ENCODE measurements around the gene FER.

DNA sequence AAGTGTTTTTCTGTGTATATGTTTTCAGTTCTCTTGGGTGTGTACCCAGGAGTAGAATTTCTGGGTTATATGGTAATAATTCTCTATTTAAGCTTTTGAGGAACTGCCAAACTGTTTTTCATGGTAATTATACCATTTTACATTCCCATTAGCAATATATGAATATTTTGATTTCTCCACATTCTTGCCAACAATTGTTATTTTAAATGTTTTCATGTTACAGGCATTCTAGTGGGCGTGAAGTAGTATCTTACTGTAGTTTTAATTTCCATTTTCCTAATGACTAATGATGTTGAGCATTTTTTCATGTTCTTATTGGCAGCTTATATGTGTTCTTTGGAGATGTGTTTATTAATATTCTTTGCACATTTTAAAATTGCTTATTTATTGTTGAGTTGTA lies 199.5 kb downstream of the FER start:
- TF ChIP-seq CTCF (conservative IDR thresholded peaks at IDR 0.05; ENCODE audit: low read length) (no peak), EZH2phosphoT487 (IDR thresholded peaks at IDR 0.05; ENCODE audit: borderline replicate concordance, low read depth, low read length) (no peak)

All from OCI-LY7 (cell line).